HEK293T (cell line): ENCODE measurements around the gene MRPL30.

ENCODE experiments used
- FOXK2 ChIP-seq: fragments of 450-650 bp; IDR thresholded peaks from 2 replicates; pipeline ENCODE4 v1.6.1; 2016; ENCODE audit warnings: mild to moderate bottlenecking
- SUZ12 ChIP-seq: fragments of 450-650 bp; IDR thresholded peaks from 2 replicates; pipeline ENCODE4 v1.6.1; 2016; ENCODE audit warnings: mild to moderate bottlenecking

DNA sequence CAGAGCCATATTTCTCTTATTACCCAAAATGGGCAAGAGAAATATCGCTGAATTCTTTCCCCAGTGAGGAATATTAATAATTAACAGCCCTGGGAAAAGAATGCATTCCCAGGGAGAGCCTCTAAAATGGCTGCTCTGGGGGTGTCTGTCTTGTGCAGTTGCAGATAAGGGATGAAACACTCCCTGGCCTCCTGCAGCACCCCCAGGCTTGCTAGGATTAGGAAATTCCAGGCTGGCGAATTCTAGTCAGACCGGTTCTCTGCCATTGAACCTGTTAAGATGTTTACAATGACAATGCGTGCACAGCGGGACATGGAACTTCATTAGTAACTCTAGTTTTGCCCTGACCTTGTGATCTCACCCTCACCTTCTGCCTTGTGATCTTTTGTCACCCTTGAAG is 24.5 kb downstream of the MRPL30 start:
- TF ChIP-seq SUZ12 (no peak), FOXK2 (no peak)
